GM12872 (cell line): ENCODE results near the gene TBX4.

Experiments used
- CTCF ChIP-seq: IDR thresholded peaks from 3 replicates; pipeline ENCODE4 v1.5.1; 2011; ENCODE audit warnings: low read depth, mild to moderate bottlenecking, low read length, moderate library complexity; ENCODE audit not compliant: insufficient read depth

Gene TBX4

GRCh38 chr17:61415374-61416210, 36.6 kb upstream of the TBX4 start:
- TF ChIP-seq CTCF = no peak

- TF ChIP-seq CTCF = no peak
These were observed 36.0 kb upstream of the TBX4 start for GRCh38 chr17:61416211-61416539.

- TF ChIP-seq CTCF = peak; percentile 93
These were observed 35.5 kb upstream of the TBX4 start for GRCh38 chr17:61416540-61417363.

GRCh38 chr17:61418449-61418848, 33.8 kb upstream of the TBX4 start:
- TF ChIP-seq CTCF = no peak

GRCh38 chr17:61419496-61420046, 32.7 kb upstream of the TBX4 start:
- TF ChIP-seq CTCF = no peak

- TF ChIP-seq CTCF = no peak
These were observed 32.2 kb upstream of the TBX4 start for GRCh38 chr17:61420052-61420451.

GRCh38 chr17:61420745-61421398, 31.4 kb upstream of the TBX4 start:
- no peak for TF ChIP-seq CTCF
